Keratinocyte (primary cell): ENCODE data around the gene MPZ. TPM values are rescaled to one million over a fixed set of nuclear protein-coding genes. Genes with fewer than 3 reads are reported as not detected.

Experiments used
- DNase-seq: peaks from one replicate; pipeline ENCODE4 v3.0.0-alpha.2; 2011; ENCODE audit warnings: low read depth, missing footprints, low spot score
- FAIRE-seq: peaks from 2 replicates; lab custom pipeline; 2011; peaks lifted over from hg19 to GRCh38; lab: Jason Lieb, UNC
- H2AFZ ChIP-seq: 2 replicates; pipeline ENCODE4 v1.6.0; 2012; ENCODE audit warnings: low read length, control low read depth, inconsistent platforms; ENCODE audit not compliant: control insufficient read depth
- H3K27ac ChIP-seq: 2 replicates; pipeline ENCODE4 v1.5.1; 2011; ENCODE audit warnings: low read length; ENCODE audit not compliant: control insufficient read depth, insufficient read depth
- H3K27me3 ChIP-seq: 3 replicates; pipeline ENCODE4 v1.6.0; 2011; ENCODE audit warnings: low read length; ENCODE audit not compliant: control insufficient read depth, insufficient read depth; ENCODE audit errors: extremely low read depth
- H3K36me3 ChIP-seq, 2 experiments: 2 replicates in 1 of 2; 3 replicates in 1 of 2; pipeline ENCODE4 v1.5.1; 2011; ENCODE audit warnings: low read length in 2 of 2, mild to moderate bottlenecking in 1 of 2; ENCODE audit not compliant: control insufficient read depth in 2 of 2, insufficient read depth in 2 of 2; ENCODE audit errors: extremely low read depth in 1 of 2
- H3K4me1 ChIP-seq: 3 replicates; pipeline ENCODE4 v1.5.1; 2011; ENCODE audit warnings: low read length; ENCODE audit not compliant: control insufficient read depth, insufficient read depth; ENCODE audit errors: extremely low read depth
- H3K4me2 ChIP-seq: 3 replicates; pipeline ENCODE4 v1.6.0; 2011; ENCODE audit warnings: low read depth, low read length; ENCODE audit not compliant: control insufficient read depth, insufficient read depth; ENCODE audit errors: extremely low read depth
- H3K4me3 ChIP-seq, 3 experiments: fragments of 200-600 bp in 1 of 3; sonication (generic) in 1 of 3; 2 replicates in 2 of 3; 3 replicates in 1 of 3; pipeline ENCODE4 v1.5.1; 2011 to 2016; ENCODE audit warnings: low read length in 3 of 3, mild to moderate bottlenecking in 3 of 3, control low read depth in 2 of 3, inconsistent platforms in 1 of 3, low read depth in 1 of 3, mixed read lengths in 1 of 3, mixed run types in 1 of 3, moderate library complexity in 1 of 3; ENCODE audit not compliant: control insufficient read depth in 2 of 3, insufficient read depth in 2 of 3; ENCODE audit errors: extremely low read depth in 1 of 3
- H3K79me2 ChIP-seq: 2 replicates; pipeline ENCODE4 v1.6.0; 2012; ENCODE audit warnings: low read length; ENCODE audit not compliant: control insufficient read depth, insufficient read depth
- H3K9ac ChIP-seq: 3 replicates; pipeline ENCODE4 v1.6.0; 2011; ENCODE audit warnings: low read length; ENCODE audit not compliant: control insufficient read depth, insufficient read depth; ENCODE audit errors: extremely low read depth
- H3K9me1 ChIP-seq: 3 replicates; pipeline ENCODE4 v1.6.0; 2011; ENCODE audit warnings: low read length; ENCODE audit not compliant: control insufficient read depth, insufficient read depth; ENCODE audit errors: extremely low read depth
- H3K9me3 ChIP-seq: 2 replicates; pipeline ENCODE4 v1.5.1; 2012; ENCODE audit warnings: low read depth, low read length; ENCODE audit not compliant: control insufficient read depth
- H4K20me1 ChIP-seq: 3 replicates; pipeline ENCODE4 v1.6.0; 2011; ENCODE audit warnings: low read length; ENCODE audit not compliant: control insufficient read depth, insufficient read depth; ENCODE audit errors: extremely low read depth
- EZH2 ChIP-seq: IDR thresholded peaks from one replicate; pipeline ENCODE4 v1.6.1; 2012; ENCODE audit warnings: inconsistent platforms, mild to moderate bottlenecking, low read length, moderate library complexity
- dilution Hi-C: fragments of 300-500 bp; cut with MboI; formaldehyde crosslinking; loops from one replicate; pipeline ENCODE4 v1.7.0; 2020; ENCODE audit warnings: low sequenced_read_pairs; ENCODE audit not compliant: extremely low pct_ligation_motif_present
- polyA plus RNA-seq, 5 experiments: library from polyadenylated mRNA; depleted of rRNA in 3 of 5; stranded (reverse) in 3 of 5; stranded (forward) in 1 of 5; unstranded in 1 of 5; fragments of >200 nt; gene quantifications; 1 replicate in 1 of 5; 2 replicates in 3 of 5; 3 replicates in 1 of 5; pipeline versions ENCODE4 v1.2.1 to v1.2.3, GENCODE V29; 2011 to 2012; ENCODE audit warnings: missing spikeins in 2 of 5, low read depth in 1 of 5, low replicate concordance in 1 of 5
- TF ChIP-seq, protein P1 (sequence below), 3 experiments: IDR thresholded peaks in 1 of 3; conservative IDR thresholded peaks in 1 of 3; optimal IDR thresholded peaks in 1 of 3; 2 replicates in 2 of 3; 3 replicates in 1 of 3; pipeline versions ENCODE3 to v1.5.1; 2011; ENCODE audit warnings: low read length in 3 of 3, mild to moderate bottlenecking in 3 of 3, moderate library complexity in 2 of 3, control low read depth in 1 of 3, inconsistent platforms in 1 of 3; ENCODE audit not compliant: insufficient read depth in 2 of 3; ENCODE audit errors: extremely low read depth in 1 of 3

MPZ gene
- polyA plus RNA-seq, 1 donor (not counting 4 experiments of a cell fraction or from before 2014, with no cell fraction given), result 0.45 TPM

GRCh38 chr1:161285521-161285920, 24.2 kb downstream of the MPZ start:
- H3K27ac ChIP-seq, result no peak overlapping the region
- no peak overlapping the region for H3K4me3 ChIP-seq
- H3K79me2 ChIP-seq, result no peaks in the 10 kb centered on the region
- no peaks in the 10 kb centered on the region for H3K9me1 ChIP-seq
- H3K4me2 ChIP-seq, result no peak overlapping the region
- H3K9ac ChIP-seq, result no peak overlapping the region
- H4K20me1 ChIP-seq, result no peaks in the 10 kb centered on the region
- no peak for TF ChIP-seq EZH2
- TF ChIP-seq, protein P1, sequence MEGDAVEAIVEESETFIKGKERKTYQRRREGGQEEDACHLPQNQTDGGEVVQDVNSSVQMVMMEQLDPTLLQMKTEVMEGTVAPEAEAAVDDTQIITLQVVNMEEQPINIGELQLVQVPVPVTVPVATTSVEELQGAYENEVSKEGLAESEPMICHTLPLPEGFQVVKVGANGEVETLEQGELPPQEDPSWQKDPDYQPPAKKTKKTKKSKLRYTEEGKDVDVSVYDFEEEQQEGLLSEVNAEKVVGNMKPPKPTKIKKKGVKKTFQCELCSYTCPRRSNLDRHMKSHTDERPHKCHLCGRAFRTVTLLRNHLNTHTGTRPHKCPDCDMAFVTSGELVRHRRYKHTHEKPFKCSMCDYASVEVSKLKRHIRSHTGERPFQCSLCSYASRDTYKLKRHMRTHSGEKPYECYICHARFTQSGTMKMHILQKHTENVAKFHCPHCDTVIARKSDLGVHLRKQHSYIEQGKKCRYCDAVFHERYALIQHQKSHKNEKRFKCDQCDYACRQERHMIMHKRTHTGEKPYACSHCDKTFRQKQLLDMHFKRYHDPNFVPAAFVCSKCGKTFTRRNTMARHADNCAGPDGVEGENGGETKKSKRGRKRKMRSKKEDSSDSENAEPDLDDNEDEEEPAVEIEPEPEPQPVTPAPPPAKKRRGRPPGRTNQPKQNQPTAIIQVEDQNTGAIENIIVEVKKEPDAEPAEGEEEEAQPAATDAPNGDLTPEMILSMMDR (optimal IDR thresholded peaks at IDR 0.05 in 1 of 3, IDR thresholded peaks at IDR 0.05 in 1 of 3, conservative IDR thresholded peaks at IDR 0.05 in 1 of 3; ENCODE audit: extremely low read depth in 1 of 3, insufficient read depth in 2 of 3, low read length in 3 of 3), result no peak
- H3K36me3 ChIP-seq, result no peaks in the 10 kb centered on the region
- FAIRE-seq (no peak), DNase-seq (no peak)
- H2AFZ ChIP-seq, result no peak overlapping the region
- peaks cover 14% of the 10 kb centered on the region for H3K27me3 ChIP-seq
- no peaks in the 10 kb centered on the region for H3K9me3 ChIP-seq
- H3K4me1 ChIP-seq, result no peaks in the 10 kb centered on the region
- dilution Hi-C loops, result no loop called here

DNA sequence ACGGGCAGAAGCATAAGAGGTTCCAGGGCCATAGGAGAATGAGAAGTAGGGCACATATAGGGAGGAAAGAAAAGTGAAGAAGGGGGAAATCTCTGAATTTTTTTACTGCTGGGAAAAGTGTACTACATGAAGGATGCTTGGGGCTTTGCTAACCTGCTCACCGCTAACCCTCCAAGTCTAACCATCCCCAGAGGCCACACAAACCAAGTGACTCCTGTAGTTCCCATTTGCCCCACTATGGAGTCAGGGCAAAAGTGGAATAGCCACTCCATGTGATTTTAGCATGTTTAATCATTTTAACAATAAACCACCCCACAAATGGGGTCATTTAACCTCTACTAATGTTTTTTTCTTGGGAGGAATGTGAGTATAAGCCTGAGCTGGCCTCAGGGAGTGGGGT, 24.7 kb downstream of the MPZ start:
- no peak overlapping the region for H3K4me3 ChIP-seq
- no peaks in the 10 kb centered on the region for H3K9me3 ChIP-seq
- no peak for FAIRE-seq
- H2AFZ ChIP-seq, result no peak overlapping the region
- no peaks in the 10 kb centered on the region for H3K9me1 ChIP-seq
- H3K36me3 ChIP-seq, result no peaks in the 10 kb centered on the region
- peaks cover 14% of the 10 kb centered on the region for H3K27me3 ChIP-seq
- no peak for DNase-seq
- no peak overlapping the region for H3K4me2 ChIP-seq
- TF ChIP-seq EZH2, result no peak
- TF ChIP-seq, protein P1 (optimal IDR thresholded peaks at IDR 0.05 in 1 of 3, IDR thresholded peaks at IDR 0.05 in 1 of 3, conservative IDR thresholded peaks at IDR 0.05 in 1 of 3; ENCODE audit: extremely low read depth in 1 of 3, insufficient read depth in 2 of 3, low read length in 3 of 3), result no peak
- H3K4me1 ChIP-seq, result no peaks in the 10 kb centered on the region
- dilution Hi-C loops, result no loop called here
- H4K20me1 ChIP-seq, result no peaks in the 10 kb centered on the region
- no peaks in the 10 kb centered on the region for H3K79me2 ChIP-seq
- no peak overlapping the region for H3K27ac ChIP-seq
- no peak overlapping the region for H3K9ac ChIP-seq
